H1 (cell line): ENCODE data around the gene RAP1GAP. TPM values are rescaled to one million over a fixed set of nuclear protein-coding genes. Genes with fewer than 3 reads are reported as not detected.

Experiments used
- polyA plus RNA-seq, 7 experiments: library from polyadenylated mRNA; depleted of rRNA in 3 of 7; stranded (reverse) in 5 of 7; unstranded in 2 of 7; fragments of >200 nt in 5 of 7; fragments of 200-250 nt in 2 of 7; gene quantifications; 1 replicate in 5 of 7; 2 replicates in 1 of 7; 4 replicates in 1 of 7; pipeline versions ENCODE4 v1.2.1 to v1.2.3, GENCODE V29; 2011 to 2013; ENCODE audit warnings: missing spikeins in 2 of 7, mixed read lengths in 2 of 7
- total RNA-seq: library from RNA; stranded (reverse); fragmentation: NEBNext Ultra II Directional; extraction: Animal tissue kit (Norgen Biotek cat#: 25700); gene quantifications from 2 replicates; pipeline ENCODE4 v1.2.1, GENCODE V29; 2021
- TF ChIP-seq, protein P1 (sequence below): IDR thresholded peaks from 2 replicates; pipeline ENCODE4 v1.6.1; 2012; ENCODE audit warnings: inconsistent platforms

The RAP1GAP gene
- total and polyA plus RNA-seq, 2 of the 8 experiments (the other 6 are each of a cell fraction or from before 2014, with no cell fraction given) = 8.4 TPM

DNA sequence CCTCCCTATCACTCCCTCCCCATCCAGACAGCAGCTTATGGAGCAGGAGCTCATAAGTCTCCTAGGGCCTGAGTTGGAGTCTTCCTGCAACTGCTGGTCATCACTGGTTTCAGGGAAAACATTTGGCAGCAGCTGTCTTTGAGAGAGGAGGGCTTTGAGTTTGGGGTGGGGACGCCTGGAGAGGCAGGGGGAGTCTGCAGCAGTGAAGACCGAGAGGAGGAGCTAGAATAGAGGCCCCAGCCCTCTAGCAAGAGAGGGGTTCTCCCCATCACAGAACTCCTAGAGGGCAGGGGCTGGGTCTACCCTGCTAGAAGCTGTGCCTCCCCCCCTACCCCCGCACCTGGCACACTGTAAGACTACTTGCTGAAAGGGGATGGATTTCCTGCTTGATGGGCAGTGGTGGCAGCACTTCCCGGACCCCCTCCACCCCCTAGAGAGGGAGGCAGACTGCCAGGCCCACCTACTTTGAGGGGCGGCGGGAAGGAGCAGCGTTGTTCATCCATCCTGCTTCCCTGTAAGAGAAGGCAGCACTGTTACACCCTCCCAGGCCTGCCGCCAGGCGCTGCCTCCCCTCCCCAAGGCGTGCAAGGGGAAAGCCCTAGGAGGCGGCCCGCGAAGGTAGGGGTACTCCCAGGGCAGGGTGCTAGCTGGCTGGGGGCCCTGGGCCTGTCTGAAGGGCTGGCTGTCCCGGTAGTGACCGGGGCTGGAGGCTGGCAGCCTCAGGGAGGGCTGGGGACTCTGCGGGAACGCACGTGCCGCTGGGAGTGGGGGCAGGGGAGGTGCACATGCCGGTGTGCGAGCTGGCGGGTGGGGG, 50.4 kb downstream of the RAP1GAP start (continued):
- TF ChIP-seq, protein P1, sequence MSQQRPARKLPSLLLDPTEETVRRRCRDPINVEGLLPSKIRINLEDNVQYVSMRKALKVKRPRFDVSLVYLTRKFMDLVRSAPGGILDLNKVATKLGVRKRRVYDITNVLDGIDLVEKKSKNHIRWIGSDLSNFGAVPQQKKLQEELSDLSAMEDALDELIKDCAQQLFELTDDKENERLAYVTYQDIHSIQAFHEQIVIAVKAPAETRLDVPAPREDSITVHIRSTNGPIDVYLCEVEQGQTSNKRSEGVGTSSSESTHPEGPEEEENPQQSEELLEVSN = peak; percentile 51; the same call in 1 of the 2 replicates
